ENCODE measurements around the gene TMEM44. TPM values are rescaled to one million over a fixed set of nuclear protein-coding genes. Genes with fewer than 3 reads are reported as not detected.

The TMEM44 gene
- total RNA-seq, 1 experiment from 2014 or later = 70.1 TPM

GRCh38 chr3:194658477-194659242, 25.4 kb upstream of the TMEM44 start:
- Histone ChIP-seq H3K4me1 (ENCODE audit: control insufficient read depth, insufficient read depth, low read length) (no peaks in the 10 kb centered on the region), H3K36me3 (ENCODE audit: control insufficient read depth, insufficient read depth, low read length) (peaks cover 47% of the 10 kb centered on the region), H3K9me3 (ENCODE audit: control insufficient read depth, insufficient read depth, low read depth, low read length) (no peaks in the 10 kb centered on the region), H3K27me3 (ENCODE audit: control insufficient read depth, insufficient read depth, low read length) (no peaks in the 10 kb centered on the region), H3K27ac (ENCODE audit: low read length) (no peak overlapping the region), H3K4me3 (ENCODE audit: low read depth in 2 of 2, low read length in 2 of 2) (no peak overlapping the region)
- TF ChIP-seq POLR2AphosphoS5 (IDR thresholded peaks at IDR 0.05; ENCODE audit: low read depth, low read length) = no peak
- no peak for TF ChIP-seq SIN3A (IDR thresholded peaks at IDR 0.05; ENCODE audit: borderline replicate concordance, insufficient read depth, low read depth, low read length)
- TF ChIP-seq REST (IDR thresholded peaks at IDR 0.05; ENCODE audit: insufficient read depth in 1 of 2, low read depth in 2 of 2, low read length in 1 of 2) = no peak
- TF ChIP-seq TCF7L2 (IDR thresholded peaks at IDR 0.05; ENCODE audit: low read depth, low read length) = no peak
- TF ChIP-seq, protein P1, sequence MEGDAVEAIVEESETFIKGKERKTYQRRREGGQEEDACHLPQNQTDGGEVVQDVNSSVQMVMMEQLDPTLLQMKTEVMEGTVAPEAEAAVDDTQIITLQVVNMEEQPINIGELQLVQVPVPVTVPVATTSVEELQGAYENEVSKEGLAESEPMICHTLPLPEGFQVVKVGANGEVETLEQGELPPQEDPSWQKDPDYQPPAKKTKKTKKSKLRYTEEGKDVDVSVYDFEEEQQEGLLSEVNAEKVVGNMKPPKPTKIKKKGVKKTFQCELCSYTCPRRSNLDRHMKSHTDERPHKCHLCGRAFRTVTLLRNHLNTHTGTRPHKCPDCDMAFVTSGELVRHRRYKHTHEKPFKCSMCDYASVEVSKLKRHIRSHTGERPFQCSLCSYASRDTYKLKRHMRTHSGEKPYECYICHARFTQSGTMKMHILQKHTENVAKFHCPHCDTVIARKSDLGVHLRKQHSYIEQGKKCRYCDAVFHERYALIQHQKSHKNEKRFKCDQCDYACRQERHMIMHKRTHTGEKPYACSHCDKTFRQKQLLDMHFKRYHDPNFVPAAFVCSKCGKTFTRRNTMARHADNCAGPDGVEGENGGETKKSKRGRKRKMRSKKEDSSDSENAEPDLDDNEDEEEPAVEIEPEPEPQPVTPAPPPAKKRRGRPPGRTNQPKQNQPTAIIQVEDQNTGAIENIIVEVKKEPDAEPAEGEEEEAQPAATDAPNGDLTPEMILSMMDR (IDR thresholded peaks at IDR 0.05) = no peak
- intact Hi-C loops (cut with micrococcal nuclease; ENCODE audit: unreplicated experiment) (no loop called here), in situ Hi-C loops (cut with HindIII; ENCODE audit: low pct_unique_long_range_greater_than_20kb, low sequenced_read_pairs) (no loop called here)
- POLR2A ChIA-PET = no interaction called here
- ATAC-seq (no peak), DNase-seq (ENCODE audit: low read depth, low spot score) (no peak)
- CTCF ChIA-PET = no interaction called here
- no TSS peak for BruUV-seq (replicated peaks)

- Histone ChIP-seq H3K27me3 (ENCODE audit: control insufficient read depth, insufficient read depth, low read length) (no peaks in the 10 kb centered on the region), H3K27ac (ENCODE audit: low read length) (no peak overlapping the region), H3K9me3 (ENCODE audit: control insufficient read depth, insufficient read depth, low read depth, low read length) (no peaks in the 10 kb centered on the region), H3K36me3 (ENCODE audit: control insufficient read depth, insufficient read depth, low read length) (peaks cover 49% of the 10 kb centered on the region), H3K4me3 (ENCODE audit: low read depth in 2 of 2, low read length in 2 of 2) (no peak overlapping the region), H3K4me1 (ENCODE audit: control insufficient read depth, insufficient read depth, low read length) (no peaks in the 10 kb centered on the region)
- intact Hi-C loops (cut with micrococcal nuclease; ENCODE audit: unreplicated experiment) = no loop called here
- in situ Hi-C loops (cut with HindIII; ENCODE audit: low pct_unique_long_range_greater_than_20kb, low sequenced_read_pairs) = no loop called here
- TF ChIP-seq, protein P1 (IDR thresholded peaks at IDR 0.05) = no peak
- TF ChIP-seq REST (IDR thresholded peaks at IDR 0.05; ENCODE audit: insufficient read depth in 1 of 2, low read depth in 2 of 2, low read length in 1 of 2) (no peak), SIN3A (IDR thresholded peaks at IDR 0.05; ENCODE audit: borderline replicate concordance, insufficient read depth, low read depth, low read length) (no peak), POLR2AphosphoS5 (IDR thresholded peaks at IDR 0.05; ENCODE audit: low read depth, low read length) (no peak), TCF7L2 (IDR thresholded peaks at IDR 0.05; ENCODE audit: low read depth, low read length) (no peak)
- ATAC-seq (no peak), DNase-seq (ENCODE audit: low read depth, low spot score) (no peak)
- POLR2A ChIA-PET = interaction anchor here (0.7 kb wide), 1 partner anchor 11 kb away, joined by 9 read pairs; no protein-coding TSS in a partner anchor
- CTCF ChIA-PET = no interaction called here
- no TSS peak for BruUV-seq (replicated peaks)
Observed at GRCh38 chr3:194657439-194657838, 24.2 kb upstream of the TMEM44 start.
